Activated naive CD4-positive, alpha-beta T cell (primary cell): ENCODE data around the gene LMO1.
A peak's percentile ranks its signal among the peaks of the same experiment; 100 is the strongest.

Source experiments
- DNase-seq, 4 experiments: peaks; one replicate each; lab custom pipeline; 2025; lab: John Stamatoyannopoulos, UW

LMO1 gene

DNA sequence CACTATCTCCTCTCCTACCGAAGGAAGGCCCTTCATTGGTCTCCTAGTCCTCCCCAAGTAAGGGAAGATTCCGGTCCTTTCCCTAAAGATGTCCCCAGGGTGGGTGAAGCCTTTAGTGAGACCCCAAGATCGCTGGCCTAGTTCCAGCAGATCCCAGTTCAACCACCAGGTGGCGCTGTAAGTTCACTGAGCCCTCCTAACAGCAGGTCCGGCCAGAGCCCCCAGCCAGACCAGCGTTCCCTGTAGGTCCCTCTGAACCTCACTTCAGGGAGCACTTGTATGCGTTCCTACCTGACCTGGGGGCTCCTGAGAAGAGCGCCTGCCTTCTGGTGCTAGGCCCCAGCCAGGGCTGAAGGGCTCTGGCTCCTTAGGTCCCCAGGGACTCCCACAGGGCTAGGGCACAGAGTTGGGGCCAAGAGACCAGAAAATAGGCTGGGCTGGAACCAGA is 38.1 kb downstream of the LMO1 start:
- DNase-seq = peak; percentile 29 to 56 (median 56)

DNA sequence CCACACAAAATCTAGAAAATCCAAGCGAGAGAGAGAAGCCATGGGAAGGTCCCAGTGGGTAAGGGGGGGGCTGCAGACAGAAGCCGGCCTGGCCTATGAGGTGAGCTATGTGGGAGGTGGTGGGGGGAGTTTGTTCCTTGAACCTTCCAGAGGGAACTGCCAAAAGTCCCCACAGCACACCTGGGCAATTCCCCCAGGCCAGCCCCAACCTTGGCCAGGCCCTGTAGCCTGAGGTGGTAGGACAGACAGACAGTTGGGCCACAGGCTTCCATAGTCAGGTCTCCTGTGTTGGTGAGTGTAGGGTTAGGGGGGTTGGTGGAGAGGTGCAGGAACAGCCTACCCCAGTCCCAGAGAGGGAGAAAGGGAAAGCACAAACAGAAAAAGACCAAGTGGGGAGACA is 39.0 kb downstream of the LMO1 start:
- no peak for DNase-seq

DNA sequence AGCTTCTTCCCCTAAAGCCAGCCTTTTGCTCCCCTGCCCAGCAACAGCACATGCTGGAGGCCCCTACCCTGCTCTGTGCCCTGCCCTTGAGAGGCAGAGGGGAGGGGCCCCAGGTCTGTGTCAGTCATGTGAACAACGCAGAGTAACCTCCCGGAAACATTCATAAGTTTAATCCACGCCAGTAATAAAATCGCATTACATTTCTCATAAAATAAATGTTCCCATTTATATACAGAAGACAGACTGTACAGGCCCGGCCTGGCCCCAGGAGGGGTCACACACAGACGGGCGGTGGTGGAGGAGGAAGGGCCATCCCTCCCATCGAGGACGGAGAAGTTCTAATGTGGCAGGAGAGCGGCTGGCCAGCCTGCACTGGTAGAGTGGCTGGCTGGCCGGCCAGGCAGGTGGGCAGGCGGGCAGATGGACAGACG is 39.5 kb downstream of the LMO1 start:
- no peak for DNase-seq

GRCh38 chr11:8223513-8223900 is 40.2 kb downstream of the LMO1 start:
- no peak for DNase-seq

- DNase-seq = no peak
These were observed 40.7 kb downstream of the LMO1 start for GRCh38 chr11:8222820-8223512.

GRCh38 chr11:8221917-8222495 is 41.7 kb downstream of the LMO1 start:
- no peak for DNase-seq

DNA sequence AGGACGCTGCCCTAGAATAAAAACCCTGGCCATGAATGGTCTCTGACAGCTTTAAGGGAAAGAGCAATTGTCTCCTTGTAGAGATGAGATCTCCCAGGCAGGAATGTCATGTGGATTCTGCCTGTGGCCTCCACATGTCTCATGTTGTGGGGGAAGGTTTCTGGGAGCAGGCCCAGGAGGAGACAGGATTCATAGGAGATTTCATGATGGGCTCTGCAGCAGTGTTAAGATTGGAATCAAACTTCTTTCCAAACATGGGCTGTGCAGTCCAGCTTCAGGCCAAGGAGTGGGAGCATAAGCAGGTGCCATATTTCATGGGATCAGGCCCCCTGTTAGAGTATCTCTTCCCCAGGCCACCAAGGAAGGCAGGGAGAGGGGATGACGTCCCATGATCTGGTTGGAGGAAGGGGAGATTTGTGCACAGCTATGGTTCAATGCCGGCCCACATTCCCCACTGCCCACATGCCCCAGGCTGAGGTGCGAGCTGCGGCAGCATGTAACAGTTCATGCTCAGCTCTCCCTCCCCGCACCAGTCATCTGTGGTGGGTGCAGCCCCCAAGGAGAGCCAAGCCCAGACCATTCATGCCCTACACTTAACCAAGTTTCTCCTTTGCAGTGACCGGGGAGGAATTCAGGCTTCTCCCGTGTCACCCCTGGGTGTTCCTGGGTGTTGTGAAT is 42.5 kb downstream of the LMO1 start:
- DNase-seq = no peak

GRCh38 chr11:8220261-8221045 is 43.2 kb downstream of the LMO1 start:
- no peak for DNase-seq

- DNase-seq = no peak
These were observed 44.2 kb downstream of the LMO1 start for GRCh38 chr11:8219257-8220021.

GRCh38 chr11:8218840-8219239 is 44.8 kb downstream of the LMO1 start:
- no peak for DNase-seq

- DNase-seq = no peak
These were observed 45.3 kb downstream of the LMO1 start for GRCh38 chr11:8218409-8218808.

DNA sequence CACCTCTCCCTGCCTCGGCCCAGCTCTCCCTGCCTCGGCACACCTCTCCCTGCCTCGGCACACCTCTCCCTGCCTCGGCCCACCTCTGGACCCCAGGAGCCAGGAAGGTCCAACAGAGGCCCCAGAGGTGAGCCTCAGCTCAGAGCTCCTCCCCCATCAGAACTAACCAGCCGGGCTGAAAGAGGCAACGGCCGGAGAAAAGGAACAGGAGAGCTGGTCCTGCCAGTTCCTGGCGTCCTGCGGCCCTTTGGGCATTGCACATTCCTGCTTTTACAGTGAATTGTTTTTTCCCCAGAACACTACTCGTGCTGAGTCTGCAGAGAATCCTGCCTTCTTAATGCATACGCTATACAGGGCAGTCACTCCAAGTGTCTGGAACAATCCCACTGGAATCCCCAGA is 45.8 kb downstream of the LMO1 start:
- DNase-seq = no peak

GRCh38 chr11:8217136-8217535 is 46.5 kb downstream of the LMO1 start:
- no peak for DNase-seq

GRCh38 chr11:8213376-8213775 is 50.3 kb downstream of the LMO1 start:
- DNase-seq = no peak

GRCh38 chr11:8209208-8209807 is 54.4 kb downstream of the LMO1 start:
- DNase-seq = peak in 1 of 4 experiments; percentile 4

DNA sequence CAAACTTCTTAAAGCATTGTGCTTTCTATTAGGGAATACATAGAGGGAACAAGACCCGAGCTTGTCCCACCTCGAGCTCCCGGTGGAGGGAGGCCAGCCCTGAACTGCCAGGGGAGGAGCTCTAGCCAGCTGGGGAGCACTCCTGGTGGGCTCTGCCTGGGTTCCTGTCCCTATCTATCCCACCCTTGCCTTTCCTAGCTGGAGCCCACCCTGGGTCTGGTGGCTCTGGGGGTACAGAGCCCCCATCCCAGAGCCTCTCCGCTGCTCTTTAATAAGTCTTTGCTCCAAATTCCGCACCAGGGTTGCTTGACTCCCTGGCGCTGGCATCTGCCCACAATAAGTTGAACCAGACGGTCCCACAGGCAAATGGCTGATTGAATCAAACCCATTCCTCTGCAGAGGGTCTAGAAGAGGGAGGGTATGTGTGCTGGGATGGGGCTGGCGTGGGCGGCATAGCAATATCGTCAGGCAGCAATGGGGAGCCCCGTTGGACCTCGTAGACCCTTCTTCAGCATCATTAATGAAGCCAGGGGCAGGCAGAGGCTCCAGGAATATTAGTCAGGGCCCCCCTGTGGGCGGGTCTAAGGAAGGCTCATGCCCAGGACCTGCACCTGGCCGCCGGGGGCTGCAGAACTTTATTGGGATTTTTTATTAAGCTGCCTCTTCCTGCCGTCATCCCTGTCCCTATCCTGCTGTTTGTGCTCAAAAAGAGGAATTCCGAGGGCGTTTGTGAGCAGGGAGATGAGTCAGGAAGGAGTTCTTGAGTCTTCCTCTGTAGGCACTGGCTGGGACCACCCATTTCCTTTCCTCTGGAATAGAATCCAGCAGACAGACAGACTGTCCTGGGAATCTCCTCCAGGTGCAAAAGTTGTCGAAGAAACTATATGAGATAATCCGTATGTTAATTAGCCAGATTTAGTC is 56.3 kb downstream of the LMO1 start:
- no peak for DNase-seq

DNA sequence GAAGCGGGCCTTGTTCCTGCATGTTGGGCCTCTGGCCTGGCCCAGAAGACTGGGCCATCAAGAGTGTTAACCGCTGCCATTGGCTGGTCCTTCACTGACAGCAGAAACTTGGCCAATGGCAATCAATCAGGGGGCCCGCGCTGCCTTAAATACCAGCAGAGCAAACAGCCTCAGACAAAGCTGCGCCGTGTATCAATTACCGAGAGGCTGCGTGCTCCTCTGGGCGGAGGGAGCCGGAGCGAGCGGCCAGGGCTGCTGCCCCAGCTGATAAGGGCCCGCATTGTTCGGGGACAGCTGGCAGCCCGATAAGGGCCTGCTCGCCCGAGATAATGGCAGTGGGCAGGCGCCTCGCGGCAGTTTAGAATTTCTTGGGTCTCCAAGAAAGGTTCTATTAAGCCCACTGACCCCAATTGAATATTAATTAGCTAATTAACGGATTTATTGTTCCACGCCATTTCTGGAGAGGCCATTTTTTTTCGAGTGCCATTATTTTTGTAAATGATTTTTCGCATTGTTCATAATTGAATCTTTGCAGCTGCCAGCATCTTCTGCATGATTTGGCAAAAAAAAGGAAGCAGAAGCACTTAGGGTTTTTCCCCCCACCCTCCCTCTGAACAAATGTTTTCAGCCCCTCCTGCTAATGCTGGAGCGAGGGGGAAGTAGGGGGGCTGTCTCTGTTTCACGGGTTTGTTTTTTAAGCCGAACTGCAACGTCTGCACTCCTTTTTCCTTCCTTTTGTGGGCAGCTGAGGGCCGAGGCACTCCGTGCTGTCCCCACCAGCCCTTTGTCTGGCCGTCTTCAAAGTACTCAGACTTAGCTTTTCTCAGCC is 57.2 kb downstream of the LMO1 start:
- no peak for DNase-seq

- no peak for DNase-seq
These were observed 58.1 kb downstream of the LMO1 start for GRCh38 chr11:8205566-8205965.

DNA sequence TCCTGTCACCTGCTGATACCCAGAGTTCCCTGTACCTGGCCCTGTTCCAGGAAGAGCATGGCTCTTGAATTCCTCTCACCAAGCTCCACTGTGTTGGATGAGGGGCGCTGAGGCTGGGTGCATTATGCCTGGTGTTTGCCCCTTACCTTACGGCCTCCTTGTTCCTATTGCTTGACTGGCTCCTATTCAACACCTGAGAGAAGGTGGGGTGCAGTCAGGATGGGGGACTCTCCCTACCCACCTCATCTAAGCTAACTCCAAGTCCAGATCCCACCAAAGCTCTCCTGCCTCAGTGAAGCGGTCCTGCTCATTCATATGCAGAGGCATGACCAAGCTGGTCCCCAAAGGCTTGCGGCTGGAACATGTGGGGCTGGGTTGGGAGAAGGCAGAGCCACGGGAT is 59.1 kb downstream of the LMO1 start:
- no peak for DNase-seq
